Measurements from ENCODE around the gene ERAP2.

DNA sequence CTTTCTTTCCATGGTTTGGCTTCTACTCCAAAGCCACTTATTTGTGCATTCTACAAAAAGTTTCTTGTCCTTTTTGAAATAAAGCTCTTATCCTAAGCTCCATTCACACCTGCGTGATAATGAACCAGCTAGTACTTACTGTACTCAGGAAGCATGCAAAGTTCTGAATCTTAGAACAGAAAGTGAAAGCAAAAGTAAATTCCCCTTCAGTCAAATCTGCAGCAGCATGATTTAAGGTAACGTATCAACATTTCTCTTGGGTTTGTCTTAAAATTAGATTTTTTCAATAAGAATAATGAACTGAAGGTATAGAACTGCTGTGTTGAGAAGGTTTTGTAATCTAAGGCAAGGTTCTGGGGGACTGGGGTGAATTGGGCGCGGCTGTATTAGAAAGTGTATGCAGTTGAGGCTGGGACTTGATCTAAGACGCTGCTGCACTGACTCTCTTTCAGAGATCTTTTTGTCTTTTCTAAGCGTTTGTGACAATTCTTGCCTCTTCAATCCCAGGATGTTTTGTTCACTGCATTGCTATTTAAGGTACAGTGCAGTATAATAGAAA is at the start of gene ERAP2:
- TF ChIP-seq ZNF274 (IDR thresholded peaks at IDR 0.05; ENCODE audit: low read depth, low read length) (no peak), SUZ12 (IDR thresholded peaks at IDR 0.05; ENCODE audit: extremely low read depth, insufficient read depth, insufficient read length) (no peak)
